Gastroesophageal sphincter (tissue), 3 donors: Measurements from ENCODE around the gene CNTN2.

Source experiments
- EP300 ChIP-seq: sonication (generic); formaldehyde crosslinking; IDR thresholded peaks from one replicate; pipeline ENCODE4 v1.6.1; 2017; ENCODE audit warnings: antibody characterized with exemption, mild to moderate bottlenecking
- POLR2A ChIP-seq, 2 donors: fragments of 450-650 bp; IDR thresholded peaks; one replicate each; pipeline ENCODE4 v1.6.1; 2017; ENCODE audit warnings: antibody characterized with exemption in 2 of 2, mild to moderate bottlenecking in 2 of 2, moderate library complexity in 1 of 2
- POLR2AphosphoS5 ChIP-seq: sonication (generic); formaldehyde crosslinking; IDR thresholded peaks from one replicate; pipeline ENCODE4 v1.6.1; 2017; ENCODE audit warnings: antibody characterized with exemption
- TF ChIP-seq, protein P1 (sequence below), 4 experiments: fragments of 200-600 bp in 2 of 4; fragments of 450-650 bp in 2 of 4; sonication (generic) in 1 of 4; IDR thresholded peaks; one replicate each; pipeline ENCODE4 v1.5.1; 2017 to 2019; ENCODE audit warnings: antibody characterized with exemption in 4 of 4, mild to moderate bottlenecking in 2 of 4, moderate library complexity in 2 of 4

DNA sequence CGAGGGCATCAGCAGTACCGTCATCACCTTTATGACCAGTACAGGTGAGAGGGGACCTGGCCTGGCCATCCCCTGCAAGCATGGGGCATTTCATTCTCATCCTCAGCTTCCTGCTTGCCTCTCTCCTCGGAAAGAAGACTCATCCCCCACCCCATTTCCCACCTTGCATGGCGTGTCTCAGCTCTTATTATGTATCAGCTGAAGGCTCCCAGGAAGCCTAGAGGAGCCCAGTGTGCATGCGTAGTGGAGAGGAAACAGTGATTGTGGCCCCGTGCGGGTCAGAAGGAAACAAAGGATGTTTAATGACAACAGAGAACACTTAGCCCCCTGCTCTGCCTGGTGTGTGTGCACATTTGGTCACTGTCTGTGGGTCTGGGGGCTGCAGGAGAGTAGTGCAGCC lies 40.3 kb upstream of the CNTN2 start:
- TF ChIP-seq, protein P1, sequence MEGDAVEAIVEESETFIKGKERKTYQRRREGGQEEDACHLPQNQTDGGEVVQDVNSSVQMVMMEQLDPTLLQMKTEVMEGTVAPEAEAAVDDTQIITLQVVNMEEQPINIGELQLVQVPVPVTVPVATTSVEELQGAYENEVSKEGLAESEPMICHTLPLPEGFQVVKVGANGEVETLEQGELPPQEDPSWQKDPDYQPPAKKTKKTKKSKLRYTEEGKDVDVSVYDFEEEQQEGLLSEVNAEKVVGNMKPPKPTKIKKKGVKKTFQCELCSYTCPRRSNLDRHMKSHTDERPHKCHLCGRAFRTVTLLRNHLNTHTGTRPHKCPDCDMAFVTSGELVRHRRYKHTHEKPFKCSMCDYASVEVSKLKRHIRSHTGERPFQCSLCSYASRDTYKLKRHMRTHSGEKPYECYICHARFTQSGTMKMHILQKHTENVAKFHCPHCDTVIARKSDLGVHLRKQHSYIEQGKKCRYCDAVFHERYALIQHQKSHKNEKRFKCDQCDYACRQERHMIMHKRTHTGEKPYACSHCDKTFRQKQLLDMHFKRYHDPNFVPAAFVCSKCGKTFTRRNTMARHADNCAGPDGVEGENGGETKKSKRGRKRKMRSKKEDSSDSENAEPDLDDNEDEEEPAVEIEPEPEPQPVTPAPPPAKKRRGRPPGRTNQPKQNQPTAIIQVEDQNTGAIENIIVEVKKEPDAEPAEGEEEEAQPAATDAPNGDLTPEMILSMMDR (IDR thresholded peaks at IDR 0.05): no peak
- TF ChIP-seq POLR2A (IDR thresholded peaks at IDR 0.05) (no peak), POLR2AphosphoS5 (no peak), EP300 (no peak)
